ENCODE results near the gene KHDC4. TPM values are rescaled to one million over a fixed set of nuclear protein-coding genes. Genes with fewer than 3 reads are reported as not detected.

KHDC4 gene
- total and polyA plus RNA-seq, 2 donors (not counting 3 experiments of a cell fraction or from before 2014, with no cell fraction given) = 47.9 to 54.1 TPM

DNA sequence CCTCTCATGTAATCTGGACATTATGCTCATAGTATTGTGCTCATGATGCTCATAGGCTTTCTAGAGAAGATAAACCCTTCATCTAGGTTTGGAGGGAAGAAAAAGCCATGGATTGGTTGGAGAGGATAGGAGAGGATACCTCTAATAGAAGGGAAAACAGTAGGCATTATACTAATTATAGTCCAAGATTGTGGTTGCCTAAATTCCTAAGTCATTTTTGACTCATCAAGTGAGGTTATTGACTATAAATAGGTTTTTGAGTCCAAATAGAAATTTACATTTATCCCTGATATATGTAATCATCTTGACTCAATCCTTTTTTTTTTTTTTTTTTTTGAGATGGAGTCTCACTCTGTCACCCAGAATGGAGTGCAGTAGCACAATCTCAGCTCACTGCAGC is 69.8 kb downstream of the KHDC4 start:
- H3K36me3 ChIP-seq (ENCODE audit: control insufficient read depth in 2 of 2, extremely low read depth in 1 of 2, insufficient read depth in 2 of 2, low read length in 2 of 2) = peaks cover 0 to 3% of the 10 kb centered on the region in 2 experiments
- CTCF ChIA-PET = no interaction called here
- no TSS peak for BruUV-seq (replicated peaks)
- peaks cover 15% of the 10 kb centered on the region for H3K4me1 ChIP-seq (ENCODE audit: control insufficient read depth, extremely low read depth, insufficient read depth, low read length)
- dilution Hi-C loops (cut with MboI; ENCODE audit: extremely low pct_ligation_motif_present, low sequenced_read_pairs) = no loop called here
- no peak for DNase-seq (ENCODE audit: low read depth, low spot score)
- H4K20me1 ChIP-seq (replicated peaks; ENCODE audit: control insufficient read depth, extremely low read depth, insufficient read depth, low read length) = no peaks in the 10 kb centered on the region
- no peaks in the 10 kb centered on the region for H3K9me1 ChIP-seq (replicated peaks; ENCODE audit: control insufficient read depth, extremely low read depth, insufficient read depth, low read length)
- TF ChIP-seq MYC (IDR thresholded peaks at IDR 0.05; ENCODE audit: low read depth, low read length) (no peak), CTCF (IDR thresholded peaks at IDR 0.05; ENCODE audit: extremely low read depth in 1 of 2, insufficient read depth in 1 of 2, low read depth in 1 of 2, low read length in 2 of 2) (no peak), MAX (IDR thresholded peaks at IDR 0.05; ENCODE audit: insufficient read depth, insufficient read length) (no peak), POLR2AphosphoS5 (IDR thresholded peaks at IDR 0.05; ENCODE audit: insufficient read depth, low read depth, low read length) (no peak), FOS (IDR thresholded peaks at IDR 0.05; ENCODE audit: borderline replicate concordance, insufficient read depth, low read length) (no peak), JUN (IDR thresholded peaks at IDR 0.05; ENCODE audit: borderline replicate concordance, insufficient read depth, insufficient read length, low read depth) (no peak), EZH2 (IDR thresholded peaks at IDR 0.05; ENCODE audit: borderline replicate concordance, low read depth, low read length, severe bottlenecking) (no peak), GATA2 (IDR thresholded peaks at IDR 0.05; ENCODE audit: insufficient read depth, insufficient read length, low read depth, low read length) (no peak), POLR2A (IDR thresholded peaks at IDR 0.05; ENCODE audit: low read depth, low read length) (no peak)
- H2AFZ ChIP-seq (ENCODE audit: low read depth, low read length) = no peak overlapping the region
- POLR2A ChIA-PET = no interaction called here
- H3K4me2 ChIP-seq (ENCODE audit: insufficient read depth, low read length) = no peak overlapping the region
- no peak overlapping the region for H3K4me3 ChIP-seq (replicated peaks in 1 of 3; ENCODE audit: insufficient read depth in 1 of 3, low read depth in 1 of 3, low read length in 3 of 3)
- no peaks in the 10 kb centered on the region for H3K9me3 ChIP-seq (replicated peaks; ENCODE audit: control insufficient read depth, insufficient read depth, low read length)
- no peak for FAIRE-seq
- no peaks in the 10 kb centered on the region for H3K27me3 ChIP-seq (ENCODE audit: control insufficient read depth in 2 of 2, insufficient read depth in 2 of 2, low read length in 2 of 2)
- peaks cover 4% of the 10 kb centered on the region for H3K79me2 ChIP-seq (ENCODE audit: control insufficient read depth, insufficient read depth, low read length)
- H3K27ac ChIP-seq (ENCODE audit: insufficient read depth, low read depth, low read length) = no peak overlapping the region
- intact Hi-C loops (cut with micrococcal nuclease) = no loop called here
- no peak overlapping the region for H3K9ac ChIP-seq (replicated peaks; ENCODE audit: extremely low read depth, insufficient read depth, low read length)

Small RNA genes lying within 50 kb of the gene (microRNA-seq; reads per million reads assigned to microRNA genes)
- gene MIR6738 (ENCODE audit: borderline number of aligned reads, borderline replicate concordance) = not detected

Small RNA genes lying within 50 kb of the gene (small RNA-seq; reads per million reads assigned to genes)
- gene MIR6738 (ENCODE audit: insufficient read depth, insufficient read length, low read depth, low replicate concordance) = not detected
- not detected for gene RF00015 (ENCODE audit: insufficient read depth, insufficient read length, low read depth, low replicate concordance)
- gene SCARNA4 (ENCODE audit: insufficient read depth, insufficient read length, low read depth, low replicate concordance) = not detected
- gene SNORA80E (ENCODE audit: insufficient read depth, insufficient read length, low read depth, low replicate concordance) = 15.5 reads per million, percentile 73 among the genes with 10 or more reads in this experiment

Other genes starting within 250 kb of the KHDC4 start
- 42.0 and 42.3 TPM in 2 replicates for gene YY1AP1, start 245.6 kb downstream of the KHDC4 start, total RNA-seq
- gene YY1AP1, start 245.6 kb downstream of the KHDC4 start, polyA plus RNA-seq = 46.4 and 46.9 TPM in 2 replicates
- 98.9 and 104 TPM in 2 replicates for gene DAP3, start 245.3 kb downstream of the KHDC4 start, total RNA-seq
- gene DAP3, start 245.3 kb downstream of the KHDC4 start, polyA plus RNA-seq = 86.5 and 88.9 TPM in 2 replicates
- gene GON4L, start 77.2 kb downstream of the KHDC4 start, total RNA-seq = 58.7 and 60.4 TPM in 2 replicates
- 29.5 and 30.5 TPM in 2 replicates for gene GON4L, start 77.2 kb downstream of the KHDC4 start, polyA plus RNA-seq
- gene SYT11, start 74.8 kb downstream of the KHDC4 start, total RNA-seq = 33.7 and 36.5 TPM in 2 replicates
- gene SYT11, start 74.8 kb downstream of the KHDC4 start, polyA plus RNA-seq = 27.6 and 28.2 TPM in 2 replicates
- gene RIT1, start 23.1 kb downstream of the KHDC4 start, total RNA-seq = 46.4 and 47.8 TPM in 2 replicates
- gene RIT1, start 23.1 kb downstream of the KHDC4 start, polyA plus RNA-seq = 52.0 and 65.5 TPM in 2 replicates
- gene RXFP4, start 7.2 kb upstream of the KHDC4 start, total RNA-seq = not detected in 2 replicates
- gene RXFP4, start 7.2 kb upstream of the KHDC4 start, polyA plus RNA-seq = not detected in 2 replicates
- gene ARHGEF2, start 44.1 kb upstream of the KHDC4 start, total RNA-seq = 110 and 118 TPM in 2 replicates
- 59.2 and 62.0 TPM in 2 replicates for gene ARHGEF2, start 44.1 kb upstream of the KHDC4 start, polyA plus RNA-seq
- gene SSR2, start 86.5 kb upstream of the KHDC4 start, total RNA-seq = 339 and 362 TPM in 2 replicates
- gene SSR2, start 86.5 kb upstream of the KHDC4 start, polyA plus RNA-seq = 1,337 and 1,787 TPM in 2 replicates
- 48.1 and 50.8 TPM in 2 replicates for gene UBQLN4, start 119.4 kb upstream of the KHDC4 start, total RNA-seq
- 50.5 and 53.6 TPM in 2 replicates for gene UBQLN4, start 119.4 kb upstream of the KHDC4 start, polyA plus RNA-seq
- gene LAMTOR2, start 120.4 kb upstream of the KHDC4 start, total RNA-seq = 77.7 and 80.3 TPM in 2 replicates
- 136 and 145 TPM in 2 replicates for gene LAMTOR2, start 120.4 kb upstream of the KHDC4 start, polyA plus RNA-seq
- not detected in 2 replicates for gene RAB25, start 126.7 kb upstream of the KHDC4 start, total RNA-seq
- not detected in 2 replicates for gene RAB25, start 126.7 kb upstream of the KHDC4 start, polyA plus RNA-seq
- gene MEX3A, start 148.1 kb upstream of the KHDC4 start, total RNA-seq = 23.6 and 26.6 TPM in 2 replicates
- gene MEX3A, start 148.1 kb upstream of the KHDC4 start, polyA plus RNA-seq = 20.2 and 22.0 TPM in 2 replicates
- gene LMNA, start 180.3 kb upstream of the KHDC4 start, total RNA-seq = 715 and 742 TPM in 2 replicates
- 371 and 461 TPM in 2 replicates for gene LMNA, start 180.3 kb upstream of the KHDC4 start, polyA plus RNA-seq
- gene SEMA4A, start 219.2 kb upstream of the KHDC4 start, total RNA-seq = 1.5 and 1.6 TPM in 2 replicates
- gene SEMA4A, start 219.2 kb upstream of the KHDC4 start, polyA plus RNA-seq = 0.97 and 1.5 TPM in 2 replicates

Data from endothelial cell of umbilical vein (primary cell).